GM23338 (cell line): ENCODE results near the gene BDH1.

ENCODE experiments used
- EZH2 ChIP-seq: fragments of 200-600 bp; sonication (generic); IDR thresholded peaks from one replicate; pipeline ENCODE4 v1.8.0; 2017; ENCODE audit warnings: antibody characterized with exemption, mild to moderate bottlenecking, low read depth; ENCODE audit not compliant: unreplicated experiment
- EZH2phosphoT487 ChIP-seq: fragments of 200-600 bp; sonication (generic); IDR thresholded peaks from one replicate; pipeline ENCODE4 v1.8.1; 2018; ENCODE audit warnings: antibody characterized with exemption; ENCODE audit not compliant: unreplicated experiment
- JUNB ChIP-seq: IDR thresholded peaks from one replicate; pipeline ENCODE4 v1.6.1; 2016; ENCODE audit warnings: antibody characterized with exemption; ENCODE audit not compliant: unreplicated experiment
- POLR2AphosphoS5 ChIP-seq: IDR thresholded peaks from 2 replicates; pipeline ENCODE4 v1.6.1; 2016; ENCODE audit warnings: antibody characterized with exemption, low read depth
- TF ChIP-seq, protein P1 (sequence below), 2 experiments: fragments of 200-600 bp in 1 of 2; sonication (generic) in 1 of 2; conservative IDR thresholded peaks; 2 replicates each; pipeline versions ENCODE4 v1.5.1 to v1.6.1; 2016 to 2017; ENCODE audit warnings: antibody characterized with exemption in 2 of 2, low read depth in 2 of 2, mild to moderate bottlenecking in 2 of 2, moderate library complexity in 1 of 2

DNA sequence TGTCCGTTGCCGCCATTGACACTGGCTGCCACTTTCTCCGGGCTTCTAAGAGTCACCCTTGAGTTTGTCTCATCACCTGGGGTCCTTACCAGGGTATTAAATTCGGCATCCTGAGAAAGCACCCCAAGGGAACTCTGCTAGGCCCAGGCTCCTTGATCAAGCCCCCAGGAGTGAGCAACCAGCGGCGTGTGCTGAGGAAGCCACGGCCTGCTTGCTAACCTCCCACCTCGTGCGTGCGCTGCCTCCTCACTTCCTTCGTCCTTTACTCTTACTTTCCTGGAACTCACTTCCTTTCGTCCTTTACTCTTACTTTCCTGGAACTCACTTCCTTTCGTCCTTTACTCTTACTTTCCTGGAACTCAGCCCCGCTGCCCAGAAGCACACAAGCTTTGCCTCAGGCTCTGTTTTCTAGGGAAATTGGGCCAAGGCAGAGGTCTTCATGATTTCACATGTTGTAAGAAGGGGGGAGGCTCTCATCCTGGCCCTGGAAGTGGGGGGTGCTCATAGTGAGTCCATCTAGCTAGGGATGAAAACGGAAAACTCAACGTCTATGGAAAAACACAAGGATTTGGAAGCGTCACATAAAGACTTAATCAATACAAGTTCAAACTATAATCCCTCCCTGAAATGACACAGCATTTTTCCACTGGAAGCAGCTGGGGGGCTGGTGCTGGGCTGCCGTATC is 36.7 kb upstream of the BDH1 start:
- TF ChIP-seq, protein P1, sequence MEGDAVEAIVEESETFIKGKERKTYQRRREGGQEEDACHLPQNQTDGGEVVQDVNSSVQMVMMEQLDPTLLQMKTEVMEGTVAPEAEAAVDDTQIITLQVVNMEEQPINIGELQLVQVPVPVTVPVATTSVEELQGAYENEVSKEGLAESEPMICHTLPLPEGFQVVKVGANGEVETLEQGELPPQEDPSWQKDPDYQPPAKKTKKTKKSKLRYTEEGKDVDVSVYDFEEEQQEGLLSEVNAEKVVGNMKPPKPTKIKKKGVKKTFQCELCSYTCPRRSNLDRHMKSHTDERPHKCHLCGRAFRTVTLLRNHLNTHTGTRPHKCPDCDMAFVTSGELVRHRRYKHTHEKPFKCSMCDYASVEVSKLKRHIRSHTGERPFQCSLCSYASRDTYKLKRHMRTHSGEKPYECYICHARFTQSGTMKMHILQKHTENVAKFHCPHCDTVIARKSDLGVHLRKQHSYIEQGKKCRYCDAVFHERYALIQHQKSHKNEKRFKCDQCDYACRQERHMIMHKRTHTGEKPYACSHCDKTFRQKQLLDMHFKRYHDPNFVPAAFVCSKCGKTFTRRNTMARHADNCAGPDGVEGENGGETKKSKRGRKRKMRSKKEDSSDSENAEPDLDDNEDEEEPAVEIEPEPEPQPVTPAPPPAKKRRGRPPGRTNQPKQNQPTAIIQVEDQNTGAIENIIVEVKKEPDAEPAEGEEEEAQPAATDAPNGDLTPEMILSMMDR (conservative IDR thresholded peaks at IDR 0.05; ENCODE audit: low read depth in 2 of 2) = no peak
- TF ChIP-seq POLR2AphosphoS5 (no peak), JUNB (no peak), EZH2 (no peak), EZH2phosphoT487 (no peak)
